CD4-positive, alpha-beta memory T cell (primary cell): ENCODE measurements around the gene B4GALNT3. TPM values are rescaled to one million over a fixed set of nuclear protein-coding genes. Genes with fewer than 3 reads are reported as not detected.

ENCODE experiments used
- CTCF ChIA-PET: fragments of 350-600 bp; sonication (Branson Sonifier 250); formaldehyde crosslinking; loops from one replicate; lab custom pipeline; 2021; ENCODE audit warnings: inconsistent platforms; ENCODE audit not compliant: partially characterized antibody; lab: Charles Lee
- POLR2A ChIA-PET: fragments of 350-600 bp; sonication (Branson Sonifier 250); formaldehyde crosslinking; loops from one replicate; lab custom pipeline; 2021; ENCODE audit not compliant: partially characterized antibody; lab: Charles Lee
- DNase-seq, 5 donors: peaks; one replicate each; pipeline versions ENCODE4 v3.0.0 to v3.0.0-alpha.2; 2020 to 2022; ENCODE audit warnings: mixed read lengths in 1 of 5
- H3K27ac ChIP-seq: one replicate; pipeline ENCODE4 v1.7.0; 2013; ENCODE audit warnings: low read depth, low read length
- H3K27me3 ChIP-seq: 2 replicates; pipeline ENCODE4 v1.7.0; 2013; ENCODE audit warnings: mild to moderate bottlenecking, low read length, moderate library complexity; ENCODE audit not compliant: insufficient read depth
- H3K36me3 ChIP-seq: 2 replicates; pipeline ENCODE4 v1.7.0; 2013; ENCODE audit warnings: mild to moderate bottlenecking, low read length, moderate library complexity; ENCODE audit not compliant: insufficient read depth
- H3K4me1 ChIP-seq: 2 replicates; pipeline ENCODE4 v1.7.0; 2013; ENCODE audit warnings: mild to moderate bottlenecking, low read length, moderate library complexity; ENCODE audit not compliant: insufficient read depth
- H3K4me3 ChIP-seq, 2 donors: one replicate each; pipeline ENCODE4 v1.7.0; 2013; ENCODE audit warnings: low read length in 2 of 2, mild to moderate bottlenecking in 1 of 2
- H3K9me3 ChIP-seq, 2 donors: one replicate each; pipeline ENCODE4 v1.7.0; 2013; ENCODE audit warnings: low read length in 2 of 2, control low read depth in 1 of 2; ENCODE audit not compliant: control insufficient read depth in 1 of 2
- H3K27ac Mint-ChIP-seq, 7 donors: one replicate each; pipeline ENCODE4 v1.8.0; 2020 to 2021; ENCODE audit warnings: mixed read lengths in 7 of 7, mild to moderate bottlenecking in 6 of 7, inconsistent platforms in 3 of 7, moderate library complexity in 3 of 7
- H3K27me3 Mint-ChIP-seq, 2 donors: one replicate each; pipeline ENCODE4 v1.8.0; 2020 to 2021; ENCODE audit warnings: mixed read lengths in 2 of 2
- H3K36me3 Mint-ChIP-seq, 2 donors: one replicate each; pipeline ENCODE4 v1.8.0; 2020 to 2021; ENCODE audit warnings: mixed read lengths in 2 of 2, inconsistent platforms in 1 of 2, mild to moderate bottlenecking in 1 of 2
- H3K4me1 Mint-ChIP-seq, 4 donors: one replicate each; pipeline ENCODE4 v1.8.0; 2020 to 2021; ENCODE audit warnings: mixed read lengths in 4 of 4, mild to moderate bottlenecking in 1 of 4
- H3K4me3 Mint-ChIP-seq, 8 donors: one replicate each; pipeline ENCODE4 v1.8.0; 2020 to 2021; ENCODE audit warnings: mixed read lengths in 8 of 8, mild to moderate bottlenecking in 7 of 8, moderate library complexity in 6 of 8, inconsistent platforms in 3 of 8
- H3K9me3 Mint-ChIP-seq, 8 donors: one replicate each; pipeline ENCODE4 v1.8.0; 2020 to 2021; ENCODE audit warnings: mixed read lengths in 8 of 8, mild to moderate bottlenecking in 5 of 8, inconsistent platforms in 3 of 8, moderate library complexity in 1 of 8
- intact Hi-C: fragments of 100-400 bp; cut with micrococcal nuclease; formaldehyde crosslinking; loops from one replicate; pipeline ENCODE4 v1.15.1; 2023
- polyA plus RNA-seq, 2 donors: library from polyadenylated mRNA; unstranded; fragments of 300-500 nt; fragmentation: Illumina TruSeq; gene quantifications; one replicate each; pipeline ENCODE4 v1.2.3, GENCODE V29; 2021
- total RNA-seq, 2 experiments: library from RNA; stranded (reverse); gene quantifications; one replicate each; pipeline ENCODE4 v1.2.3, GENCODE V29; 2021

The B4GALNT3 gene
- total and polyA plus RNA-seq, 4 experiments from 2014 or later, result 0.18 to 4.8 (median 2.4) TPM

DNA sequence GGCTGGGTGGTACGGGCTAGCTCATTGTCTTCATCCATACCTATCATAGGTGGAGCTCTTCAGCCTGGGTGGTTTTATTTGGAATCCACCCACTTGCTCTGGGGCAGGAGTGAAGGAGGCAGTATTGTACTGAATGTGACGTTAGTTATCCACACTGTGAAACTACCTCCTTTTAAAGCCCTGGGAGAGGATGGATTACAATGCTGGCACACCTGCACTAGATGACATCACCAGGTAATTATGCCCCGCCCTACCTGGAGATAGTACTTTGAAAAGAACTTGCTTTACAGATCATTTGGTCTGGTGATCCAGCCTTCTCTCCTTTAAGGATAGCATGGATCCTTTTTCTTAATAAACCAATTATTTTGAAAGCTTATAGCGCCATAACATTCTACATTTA, 78.0 kb downstream of the B4GALNT3 start:
- CTCF ChIA-PET, result interaction anchor here (1.1 to 5.0 kb wide), 4 partner anchors 10 to 83 kb away, joined by 3 to 41 read pairs (median 4); no protein-coding TSS in a partner anchor
- no peak overlapping the region for H3K4me3 Mint-ChIP-seq
- intact Hi-C loops, result no loop called here
- H3K4me1 Mint-ChIP-seq, result peaks cover 14 to 22% (median 19%) of the 10 kb centered on the region in 4 donors
- no peaks in the 10 kb centered on the region for H3K27me3 ChIP-seq
- POLR2A ChIA-PET, result no interaction called here
- H3K36me3 Mint-ChIP-seq, result no peaks in the 10 kb centered on the region
- no peaks in the 10 kb centered on the region for H3K9me3 ChIP-seq
- H3K36me3 ChIP-seq, result no peaks in the 10 kb centered on the region
- H3K4me3 ChIP-seq, result no peak overlapping the region
- no peak for DNase-seq
- H3K27ac Mint-ChIP-seq, result peak overlapping the region in 1 of 7 donors; percentile 13
- H3K9me3 Mint-ChIP-seq, result peaks cover 0 to 2% (median under 1%) of the 10 kb centered on the region in 8 donors
- peaks cover 25% of the 10 kb centered on the region for H3K4me1 ChIP-seq
- H3K27ac ChIP-seq, result no peak overlapping the region
- H3K27me3 Mint-ChIP-seq, result no peaks in the 10 kb centered on the region

DNA sequence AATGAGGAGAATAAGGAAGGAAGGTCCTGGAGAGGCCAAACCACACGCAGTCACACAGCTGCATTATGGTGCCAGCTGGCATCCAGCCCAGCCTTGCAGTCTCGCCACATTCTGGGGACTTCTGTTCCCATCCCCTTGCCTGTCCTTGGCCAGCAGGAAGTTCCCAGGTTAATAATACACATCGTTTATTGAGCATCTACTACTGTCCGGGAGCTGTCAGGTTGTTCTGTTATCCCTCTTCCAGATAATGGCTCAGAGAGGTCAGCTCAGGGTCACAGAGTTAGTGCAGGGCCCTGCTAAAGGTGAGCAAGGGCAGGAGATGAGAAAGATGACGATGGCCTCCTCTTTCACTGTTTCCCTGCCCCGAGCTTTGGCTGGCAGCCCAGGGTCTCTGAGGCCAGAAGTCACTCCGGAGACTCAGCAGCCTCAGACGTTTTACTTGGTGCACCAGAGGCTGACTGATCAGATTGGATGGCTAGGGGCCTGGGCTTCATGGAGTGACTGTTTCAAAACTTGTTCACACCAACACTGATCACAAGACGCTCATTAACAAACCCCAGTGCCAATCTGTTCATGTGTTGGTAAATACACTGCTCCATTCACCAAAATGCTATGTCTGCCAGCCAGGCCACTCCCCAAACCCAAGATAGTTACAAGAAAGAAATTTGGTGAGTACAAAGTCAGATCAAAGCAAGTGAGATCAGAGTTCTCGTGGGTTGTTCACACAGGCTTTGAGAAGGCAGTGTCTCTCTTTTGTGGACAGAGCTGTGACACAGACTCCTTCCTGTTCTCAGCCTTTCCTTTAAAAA, 79.2 kb downstream of the B4GALNT3 start:
- CTCF ChIA-PET, result interaction anchor here (0.8 to 5.0 kb wide), 10 partner anchors 9 to 138 kb away, joined by 3 to 41 read pairs (median 4); partner anchors contain the start of gene CCDC77
- Mint-ChIP-seq H3K36me3 (no peaks in the 10 kb centered on the region), H3K9me3 (no peaks in the 10 kb centered on the region), H3K27me3 (no peaks in the 10 kb centered on the region), H3K4me3 (peak overlapping the region in 7 of 8 donors; percentile 0 to 78 (median 61)), H3K4me1 (peaks cover 14 to 22% (median 19%) of the 10 kb centered on the region in 4 donors), H3K27ac (peak overlapping the region; percentile 84 to 93 (median 88))
- H3K27ac ChIP-seq, result no peak overlapping the region
- no peaks in the 10 kb centered on the region for H3K27me3 ChIP-seq
- intact Hi-C loops, result no loop called here
- H3K4me1 ChIP-seq, result peaks cover 25% of the 10 kb centered on the region
- no peaks in the 10 kb centered on the region for H3K9me3 ChIP-seq
- DNase-seq, result peak; percentile 80 to 87 (median 84)
- no peak overlapping the region for H3K4me3 ChIP-seq
- POLR2A ChIA-PET, result no interaction called here
- no peaks in the 10 kb centered on the region for H3K36me3 ChIP-seq

DNA sequence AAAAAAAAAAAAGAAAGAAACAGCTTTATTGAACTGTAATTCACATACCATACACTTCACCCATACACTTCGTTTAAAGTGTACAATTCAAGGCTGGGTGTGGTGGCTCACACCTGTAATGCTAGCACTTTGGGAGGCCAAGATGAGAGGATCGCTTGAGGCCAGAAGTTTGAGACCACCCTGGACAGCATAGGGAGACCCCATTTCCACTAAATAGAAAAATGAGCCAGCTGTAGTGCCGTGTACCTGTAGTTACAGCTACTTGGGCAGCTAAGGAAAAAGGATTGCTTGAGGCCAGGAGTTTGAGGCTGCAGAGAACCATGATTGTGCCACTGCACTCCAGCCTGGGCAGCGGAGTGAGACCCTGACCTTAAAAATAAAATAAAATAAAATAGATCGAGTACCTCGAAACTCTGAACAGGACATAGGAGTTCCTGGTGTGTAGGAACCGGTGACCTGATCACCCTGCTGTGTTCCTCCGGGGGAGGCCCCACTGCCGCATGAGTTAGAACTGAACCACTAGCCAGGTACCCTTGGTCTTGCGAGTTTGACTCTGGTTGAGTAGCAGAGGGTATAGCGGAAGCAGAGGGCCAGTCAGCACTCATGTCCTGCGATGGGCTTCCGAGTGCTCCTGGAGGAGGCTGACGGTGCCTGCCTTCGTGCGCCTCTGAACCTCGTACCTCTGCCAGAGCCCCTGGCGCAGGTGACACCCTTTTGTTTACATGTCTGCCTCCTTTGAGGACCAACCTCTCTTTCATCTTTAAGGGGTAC, 80.0 kb downstream of the B4GALNT3 start:
- intact Hi-C loops, result no loop called here
- Mint-ChIP-seq H3K4me3 (peak overlapping the region in 7 of 8 donors; percentile 0 to 78 (median 61)), H3K27ac (peak overlapping the region; percentile 84 to 93 (median 88)), H3K27me3 (peaks cover 4 to 5% of the 10 kb centered on the region in 2 donors), H3K36me3 (no peaks in the 10 kb centered on the region), H3K9me3 (no peaks in the 10 kb centered on the region), H3K4me1 (peaks cover 14 to 27% (median 21%) of the 10 kb centered on the region in 4 donors)
- Histone ChIP-seq H3K27ac (no peak overlapping the region), H3K4me1 (peaks cover 25% of the 10 kb centered on the region), H3K36me3 (no peaks in the 10 kb centered on the region), H3K9me3 (no peaks in the 10 kb centered on the region), H3K27me3 (no peaks in the 10 kb centered on the region), H3K4me3 (no peak overlapping the region)
- no peak for DNase-seq
- POLR2A ChIA-PET, result no interaction called here
- CTCF ChIA-PET, result interaction anchor here (0.8 to 5.0 kb wide), 7 partner anchors 8 to 139 kb away, joined by 3 to 41 read pairs (median 4); partner anchors contain the start of gene CCDC77

- Mint-ChIP-seq H3K27ac (no peak overlapping the region), H3K36me3 (no peaks in the 10 kb centered on the region), H3K4me3 (no peak overlapping the region), H3K9me3 (no peaks in the 10 kb centered on the region), H3K27me3 (peaks cover 5 to 8% of the 10 kb centered on the region in 2 donors), H3K4me1 (peaks cover 15 to 33% (median 22%) of the 10 kb centered on the region in 4 donors)
- ChIA-PET CTCF (interaction anchor here (1.4 kb wide), 1 partner anchor 89 kb away, joined by 4 read pairs; no protein-coding TSS in a partner anchor), POLR2A (no interaction called here)
- intact Hi-C loops, result no loop called here
- Histone ChIP-seq H3K36me3 (no peaks in the 10 kb centered on the region), H3K27me3 (no peaks in the 10 kb centered on the region), H3K4me3 (no peak overlapping the region), H3K9me3 (no peaks in the 10 kb centered on the region), H3K4me1 (peaks cover 31% of the 10 kb centered on the region), H3K27ac (no peak overlapping the region)
- DNase-seq, result no peak
These were observed 82.1 kb downstream of the B4GALNT3 start for GRCh38 chr12:541676-542324.

DNA sequence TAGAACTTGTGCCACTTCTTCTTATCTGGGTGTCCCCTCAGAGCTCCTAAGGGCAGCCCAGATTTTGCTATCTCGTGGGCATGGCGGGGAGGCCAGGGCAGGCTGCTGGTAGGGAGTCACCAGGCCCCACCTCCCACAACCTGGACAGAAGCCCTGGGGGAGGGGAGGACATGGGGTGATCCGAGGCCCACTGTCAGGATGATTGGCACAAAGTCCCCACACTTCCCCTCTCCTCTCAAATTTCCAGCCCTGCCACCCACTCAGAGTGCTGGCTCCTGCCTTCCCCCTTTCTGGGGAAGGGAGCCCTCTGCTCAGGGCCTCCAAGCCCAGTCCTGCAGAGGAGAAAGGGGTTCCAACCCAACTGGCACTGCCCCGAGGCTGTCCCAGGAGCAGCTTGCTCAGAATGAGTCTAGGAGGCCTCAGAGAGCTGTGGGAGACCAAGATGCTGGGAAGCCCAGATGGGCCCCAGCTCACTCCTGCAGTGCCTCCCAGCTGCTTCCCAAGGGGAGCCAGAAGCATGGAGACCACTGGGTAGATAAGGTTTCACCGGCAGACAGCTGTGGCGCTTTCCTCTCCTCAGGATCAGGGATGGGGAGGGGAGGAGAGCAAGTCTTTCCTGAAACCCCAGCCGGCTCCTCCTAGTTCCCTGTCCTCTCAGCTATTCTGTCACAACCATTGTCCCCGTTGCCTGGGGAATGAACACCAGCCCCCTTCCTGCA, 82.8 kb downstream of the B4GALNT3 start:
- H3K36me3 ChIP-seq, result no peaks in the 10 kb centered on the region
- no peak overlapping the region for H3K4me3 ChIP-seq
- ChIA-PET CTCF (interaction anchor here (3.1 to 3.3 kb wide), 2 partner anchors 88 to 100 kb away, joined by 21 to 33 read pairs; no protein-coding TSS in a partner anchor), POLR2A (no interaction called here)
- intact Hi-C loops, result no loop called here
- H3K27ac ChIP-seq, result no peak overlapping the region
- Mint-ChIP-seq H3K4me3 (no peak overlapping the region), H3K36me3 (no peaks in the 10 kb centered on the region), H3K9me3 (no peaks in the 10 kb centered on the region), H3K4me1 (peaks cover 18 to 33% (median 25%) of the 10 kb centered on the region in 4 donors), H3K27ac (peak overlapping the region in 1 of 7 donors; percentile 52), H3K27me3 (peaks cover 5 to 8% of the 10 kb centered on the region in 2 donors)
- peaks cover 35% of the 10 kb centered on the region for H3K4me1 ChIP-seq
- no peaks in the 10 kb centered on the region for H3K27me3 ChIP-seq
- no peak for DNase-seq
- H3K9me3 ChIP-seq, result no peaks in the 10 kb centered on the region

DNA sequence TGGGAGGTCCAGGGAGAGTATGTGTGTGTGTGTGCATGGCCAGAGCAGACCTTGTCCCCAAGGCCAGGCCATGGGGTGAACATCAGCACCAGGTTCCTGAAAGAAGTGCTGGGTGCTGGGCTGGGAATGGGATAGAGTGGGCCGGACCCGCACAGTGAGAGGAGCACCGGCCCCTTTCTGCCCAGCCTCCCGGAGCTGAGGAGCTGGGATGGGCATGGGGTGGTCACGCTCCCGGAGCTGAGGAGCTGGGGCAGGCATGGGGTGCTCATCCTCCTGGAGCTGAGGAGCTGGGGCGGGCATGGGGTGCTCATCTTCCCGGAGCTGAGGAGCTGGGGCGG, 83.3 kb downstream of the B4GALNT3 start:
- no peak overlapping the region for H3K4me3 Mint-ChIP-seq
- no peak for DNase-seq
- Histone ChIP-seq H3K36me3 (no peaks in the 10 kb centered on the region), H3K27me3 (no peaks in the 10 kb centered on the region), H3K27ac (no peak overlapping the region), H3K9me3 (no peaks in the 10 kb centered on the region), H3K4me3 (no peak overlapping the region), H3K4me1 (peaks cover 35% of the 10 kb centered on the region)
- intact Hi-C loops, result no loop called here
- ChIA-PET CTCF (interaction anchor here (0.6 to 3.3 kb wide), 3 partner anchors 30 to 101 kb away, joined by 3 to 33 read pairs (median 21); no protein-coding TSS in a partner anchor), POLR2A (no interaction called here)
- peaks cover 18 to 33% (median 25%) of the 10 kb centered on the region in 4 donors for H3K4me1 Mint-ChIP-seq
- H3K27ac Mint-ChIP-seq, result peak overlapping the region in 1 of 7 donors; percentile 52
- H3K9me3 Mint-ChIP-seq, result no peaks in the 10 kb centered on the region
- peaks cover 5 to 8% of the 10 kb centered on the region in 2 donors for H3K27me3 Mint-ChIP-seq
- H3K36me3 Mint-ChIP-seq, result no peaks in the 10 kb centered on the region
